IMR-90 (cell line): ENCODE measurements around the gene BTK. TPM values are rescaled to one million over a fixed set of nuclear protein-coding genes. Genes with fewer than 3 reads are reported as not detected.

Source experiments
- ATAC-seq: fragments of 200-7000 bp; cut with Tn5 transposase; 2 replicates; pipeline ENCODE4 v1.9.1; 2020; ENCODE audit warnings: low read depth, mild to moderate bottlenecking, moderate library complexity
- Bru-seq: library from RNA; stranded (reverse); fragments of 400-500 nt; gene quantifications from one replicate; lab custom pipeline; 2021; lab: Mats Ljungman, UMichigan
- BruChase-seq, 2 experiments: library from RNA; stranded (reverse); fragments of 400-500 nt; gene quantifications; one replicate each; lab custom pipeline; 2021; lab: Mats Ljungman, UMichigan
- BruUV-seq: library from RNA; stranded (reverse); fragments of 400-500 nt; replicated peaks from 2 replicates; lab custom pipeline; 2021; lab: Mats Ljungman, UMichigan
- CTCF ChIA-PET: fragments of 300-600 bp; formaldehyde crosslinking; extraction: SDS; loops from one replicate; lab custom pipeline; 2021; ENCODE audit warnings: antibody characterized with exemption; lab: Yijun Ruan, JAX
- POLR2A ChIA-PET: fragments of 300-600 bp; sonication (Branson Sonifier 250); formaldehyde crosslinking; loops from one replicate; lab custom pipeline; 2022; ENCODE audit warnings: antibody characterized with exemption; ENCODE audit not compliant: unreplicated experiment; lab: Charles Lee
- DNase-seq: peaks from one replicate; pipeline ENCODE4 v3.0.0; 2013
- H2AFZ ChIP-seq: replicated peaks from 2 replicates; pipeline ENCODE3; 2013; ENCODE audit warnings: low read length, mild to moderate bottlenecking; ENCODE audit not compliant: poor library complexity
- H2AK5ac ChIP-seq: 2 replicates; pipeline ENCODE4 v1.6.1; 2013; ENCODE audit warnings: low read depth, low read length, inconsistent platforms
- H2AK9ac ChIP-seq: replicated peaks from 2 replicates; pipeline ENCODE3; 2013; ENCODE audit warnings: mild to moderate bottlenecking, low read depth, low read length, moderate library complexity; ENCODE audit not compliant: poor library complexity
- H2BK120ac ChIP-seq: 2 replicates; pipeline ENCODE4 v1.6.1; 2013; ENCODE audit warnings: low read depth, low read length, inconsistent platforms
- H2BK15ac ChIP-seq: 3 replicates; pipeline ENCODE4 v1.6.1; 2013; ENCODE audit warnings: low read depth, low read length, inconsistent platforms
- H2BK20ac ChIP-seq: 2 replicates; pipeline ENCODE4 v1.6.1; 2013; ENCODE audit warnings: low read depth, mild to moderate bottlenecking, inconsistent platforms, low read length, moderate library complexity
- H2BK5ac ChIP-seq: 2 replicates; pipeline ENCODE4 v1.6.1; 2013; ENCODE audit warnings: mild to moderate bottlenecking, low read depth, low read length, inconsistent platforms; ENCODE audit not compliant: poor library complexity, severe bottlenecking
- H3K14ac ChIP-seq: replicated peaks from 2 replicates; pipeline ENCODE4 v1.6.1; 2013; ENCODE audit warnings: low read depth, low read length, inconsistent platforms
- H3K18ac ChIP-seq: 2 replicates; pipeline ENCODE4 v1.6.1; 2013; ENCODE audit warnings: low read depth, low read length, control low read depth
- H3K23ac ChIP-seq: 2 replicates; pipeline ENCODE4 v1.6.1; 2013; ENCODE audit warnings: low read depth, low read length, inconsistent platforms
- H3K27ac ChIP-seq: 2 replicates; pipeline ENCODE4 v1.5.1; 2013; ENCODE audit warnings: mild to moderate bottlenecking, control low read depth, low read length; ENCODE audit not compliant: insufficient read depth
- H3K27me3 ChIP-seq: 2 replicates; pipeline ENCODE4 v1.6.1; 2013; ENCODE audit warnings: low read length; ENCODE audit not compliant: control insufficient read depth, insufficient read depth
- H3K36me3 ChIP-seq: 2 replicates; pipeline ENCODE4 v1.6.1; 2013; ENCODE audit warnings: low read length, mixed read lengths; ENCODE audit not compliant: control insufficient read depth, insufficient read depth
- H3K4ac ChIP-seq: 2 replicates; pipeline ENCODE4 v1.6.1; 2013; ENCODE audit warnings: low read depth, low read length, inconsistent platforms
- H3K4me1 ChIP-seq: 2 replicates; pipeline ENCODE4 v1.6.1; 2013; ENCODE audit warnings: low read length, mixed read lengths; ENCODE audit not compliant: control insufficient read depth, insufficient read depth
- H3K4me2 ChIP-seq: 2 replicates; pipeline ENCODE4 v1.6.1; 2013; ENCODE audit warnings: low read depth, mild to moderate bottlenecking, control low read depth, low read length, moderate library complexity
- H3K4me3 ChIP-seq: 2 replicates; pipeline ENCODE4 v1.5.1; 2013; ENCODE audit warnings: low read depth, mild to moderate bottlenecking, control low read depth, low read length, moderate library complexity; ENCODE audit not compliant: insufficient read depth
- H3K56ac ChIP-seq: 2 replicates; pipeline ENCODE4 v1.6.1; 2013; ENCODE audit warnings: low read length, inconsistent platforms; ENCODE audit not compliant: insufficient read depth; ENCODE audit errors: extremely low read depth
- H3K79me1 ChIP-seq, 2 experiments: 2 replicates each; pipeline ENCODE4 v1.6.1; 2013; ENCODE audit warnings: low read length in 2 of 2, inconsistent platforms in 1 of 2, low read depth in 1 of 2
- H3K9ac ChIP-seq: 2 replicates; pipeline ENCODE4 v1.6.1; 2013; ENCODE audit warnings: low read depth, low read length, control low read depth
- H3K9me1 ChIP-seq: 2 replicates; pipeline ENCODE4 v1.6.1; 2013; ENCODE audit warnings: low read length, inconsistent platforms; ENCODE audit not compliant: insufficient read depth
- H3K9me3 ChIP-seq: 2 replicates; pipeline ENCODE4 v1.6.1; 2013; ENCODE audit warnings: low read length; ENCODE audit not compliant: control insufficient read depth, insufficient read depth
- H4K20me1 ChIP-seq: 2 replicates; pipeline ENCODE4 v1.6.1; 2013; ENCODE audit warnings: low read length, inconsistent platforms; ENCODE audit not compliant: insufficient read depth
- H4K5ac ChIP-seq: 2 replicates; pipeline ENCODE4 v1.6.1; 2013; ENCODE audit warnings: mild to moderate bottlenecking, low read depth, low read length, control low read depth
- H4K8ac ChIP-seq, 2 experiments: 2 replicates each; pipeline ENCODE4 v1.6.1; 2013; ENCODE audit warnings: low read depth in 2 of 2, low read length in 2 of 2, control low read depth in 1 of 2, inconsistent platforms in 1 of 2
- H4K91ac ChIP-seq: 2 replicates; pipeline ENCODE4 v1.6.1; 2013; ENCODE audit warnings: low read depth, low read length, inconsistent platforms; ENCODE audit not compliant: insufficient read depth
- BHLHE40 ChIP-seq: fragments of 150-350 bp; IDR thresholded peaks from 2 replicates; pipeline ENCODE4 v1.6.1; 2016; ENCODE audit warnings: mild to moderate bottlenecking, low read depth, low read length
- CEBPB ChIP-seq: IDR thresholded peaks from 2 replicates; pipeline ENCODE4 v1.6.1; 2012; ENCODE audit warnings: low read depth, low read length, improper control_type of control experiment
- CHD1 ChIP-seq: IDR thresholded peaks from 2 replicates; pipeline ENCODE4 v1.6.1; 2012; ENCODE audit warnings: low read depth, low read length, improper control_type of control experiment
- FOS ChIP-seq: fragments of 150-350 bp; IDR thresholded peaks from 2 replicates; pipeline ENCODE4 v1.6.1; 2016; ENCODE audit warnings: low read depth, low read length
- MAFK ChIP-seq: IDR thresholded peaks from 2 replicates; pipeline ENCODE4 v1.6.1; 2012; ENCODE audit warnings: low read depth, low read length, improper control_type of control experiment
- MAZ ChIP-seq: IDR thresholded peaks from 2 replicates; pipeline ENCODE4 v1.6.1; 2012; ENCODE audit warnings: low read depth, mild to moderate bottlenecking, low read length, improper control_type of control experiment, moderate library complexity, borderline replicate concordance
- NFE2L2 ChIP-seq: fragments of 150-350 bp; IDR thresholded peaks from 2 replicates; pipeline ENCODE4 v1.6.1; 2016; ENCODE audit warnings: low read depth, mild to moderate bottlenecking, low read length
- POLR2A ChIP-seq: IDR thresholded peaks from 2 replicates; pipeline ENCODE4 v1.6.1; 2012; ENCODE audit warnings: mild to moderate bottlenecking, low read depth, low read length
- RAD21 ChIP-seq: IDR thresholded peaks from 2 replicates; pipeline ENCODE4 v1.6.1; 2012; ENCODE audit warnings: low read length, improper control_type of control experiment
- RFX5 ChIP-seq: IDR thresholded peaks from 2 replicates; pipeline ENCODE4 v1.8.0; 2012; ENCODE audit warnings: low read depth, mild to moderate bottlenecking, low read length, moderate library complexity
- SMC3 ChIP-seq: fragments of 150-350 bp; IDR thresholded peaks from 2 replicates; pipeline ENCODE4 v1.6.1; 2016; ENCODE audit warnings: low read depth, mild to moderate bottlenecking, antibody characterized with exemption, low read length, moderate library complexity
- WGBS, 2 experiments: methylation state at CpG; one replicate each; pipeline versions ENCODE4 v1.1.5 to v1.1.7; 2013; ENCODE audit warnings: missing lambda C conversion rate in 2 of 2; ENCODE audit not compliant: insufficient read length in 1 of 2; ENCODE audit errors: extremely low coverage in 2 of 2; 5-methylcytosine and 5-hydroxymethylcytosine counted together
- dilution Hi-C: fragments of 300-500 bp; cut with HindIII; formaldehyde crosslinking; loops from one replicate; pipeline ENCODE4 v1.14.3; 2018; ENCODE audit warnings: low sequenced_read_pairs; ENCODE audit not compliant: unreplicated experiment
- in situ Hi-C: fragments of 300-500 bp; cut with MboI; formaldehyde crosslinking; loops from 3 replicates; pipeline ENCODE4 v1.14.3; 2019; ENCODE audit warnings: low sequenced_read_pairs, inconsistent platforms, mixed read lengths
- intact Hi-C: fragments of 100-400 bp; cut with micrococcal nuclease; formaldehyde crosslinking; loops from 2 replicates; pipeline ENCODE4 v1.10.0; 2022
- long read RNA-seq: library from polyadenylated mRNA; unstranded; transcript quantifications from one replicate; pipeline ENCODE4 v2.0.0, GENCODE V29; 2021; ENCODE audit not compliant: unreplicated experiment
- polyA plus RNA-seq, 3 experiments: library from polyadenylated mRNA; depleted of rRNA; stranded (reverse); fragments of >200 nt; gene quantifications; 2 replicates each; pipeline ENCODE4 v1.2.3, GENCODE V29; 2012; ENCODE audit warnings: low replicate concordance in 1 of 3
- total RNA-seq: library from RNA; depleted of rRNA; stranded (reverse); fragments of >200 nt; gene quantifications from 2 replicates; pipeline ENCODE4 v1.2.3, GENCODE V29; 2012; rRNA removed
- TF ChIP-seq, protein P1 (sequence below): conservative IDR thresholded peaks from 2 replicates; pipeline ENCODE4 v1.5.1; 2012; ENCODE audit warnings: mild to moderate bottlenecking, low read depth, low read length, improper control_type of control experiment
- TF ChIP-seq, protein P2 (sequence below): fragments of 150-350 bp; IDR thresholded peaks from 2 replicates; pipeline ENCODE4 v1.6.1; 2016; ENCODE audit warnings: low read depth, mild to moderate bottlenecking, low read length, moderate library complexity, borderline replicate concordance
- TF ChIP-seq, protein P3 (sequence below): fragments of 150-350 bp; IDR thresholded peaks from 2 replicates; pipeline ENCODE4 v1.6.1; 2017; ENCODE audit warnings: mild to moderate bottlenecking, antibody characterized with exemption, low read length, low read depth

Gene BTK
- total RNA-seq (not detected in 2 replicates), polyA plus RNA-seq (2012; rRNA removed) (not detected in 2 replicates), Bru-seq, nascent RNA (not detected), BruChase-seq, experiment 1, labeled RNA remaining after a 6-hour chase (percentile 2 among the genes with signal in this experiment), BruChase-seq, experiment 2, labeled RNA remaining after a 2-hour chase (not detected)
- 0.22 TPM in 1 of 2 replicates, not detected in the other for polyA plus RNA-seq (2012; cell fraction: cytosol; rRNA removed)
- polyA plus RNA-seq (2012; cell fraction: nucleus; rRNA removed; ENCODE audit: low replicate concordance): 0.03 TPM in 1 of 2 replicates, not detected in the other
- long read RNA-seq: 0 reads

- POLR2A ChIA-PET: no interaction called here
- Histone ChIP-seq H3K14ac (no peak within 1 kb of the TSS), H3K56ac (no peak within 1 kb of the TSS), H3K9ac (no peak within 1 kb of the TSS), H2AFZ (no peak within 1 kb of the TSS), H4K20me1 (no peaks in the 10 kb centered on the region), H2BK20ac (no peak within 1 kb of the TSS), H2BK120ac (no peak within 1 kb of the TSS), H3K4me2 (no peak within 1 kb of the TSS), H4K91ac (no peak within 1 kb of the TSS), H2AK9ac (no peak within 1 kb of the TSS), H3K27me3 (peaks cover 16% of the 10 kb centered on the region), H4K5ac (no peak within 1 kb of the TSS), H3K18ac (no peak within 1 kb of the TSS), H3K36me3 (no peaks in the 10 kb centered on the region), H3K27ac (no peak within 1 kb of the TSS), H2BK5ac (no peak within 1 kb of the TSS), H4K8ac (no peak within 1 kb of the TSS), H2BK15ac (no peak within 1 kb of the TSS), H3K4me1 (no peaks in the 10 kb centered on the region), H3K79me1 (peaks cover 0 to 1% of the 10 kb centered on the region in 2 experiments; a peak in 1 of 4 replicates), H3K23ac (no peak within 1 kb of the TSS), H3K9me1 (peaks cover 4% of the 10 kb centered on the region), H3K9me3 (no peaks in the 10 kb centered on the region), H3K4ac (no peak within 1 kb of the TSS), H3K4me3 (no peak within 1 kb of the TSS), H2AK5ac (no peak within 1 kb of the TSS)
- in situ Hi-C loops (no loop called here), intact Hi-C loops (no loop called here), dilution Hi-C loops (no loop called here)
- no peak for ATAC-seq
- 60% methylated on average over 2 of the region's 9 CpGs; no CpG with 5 or more reads in 1 of the 2 experiments for WGBS, 2 experiments
- no peak for DNase-seq
- CTCF ChIA-PET: no interaction called here
- no TSS peak for BruUV-seq
- TF ChIP-seq FOS (no peak), RAD21 (no peak), SMC3 (no peak), POLR2A (no peak), CHD1 (no peak), MAFK (no peak), MAZ (no peak), NFE2L2 (no peak), RFX5 (no peak), BHLHE40 (no peak), CEBPB (no peak)
- TF ChIP-seq, protein P1, sequence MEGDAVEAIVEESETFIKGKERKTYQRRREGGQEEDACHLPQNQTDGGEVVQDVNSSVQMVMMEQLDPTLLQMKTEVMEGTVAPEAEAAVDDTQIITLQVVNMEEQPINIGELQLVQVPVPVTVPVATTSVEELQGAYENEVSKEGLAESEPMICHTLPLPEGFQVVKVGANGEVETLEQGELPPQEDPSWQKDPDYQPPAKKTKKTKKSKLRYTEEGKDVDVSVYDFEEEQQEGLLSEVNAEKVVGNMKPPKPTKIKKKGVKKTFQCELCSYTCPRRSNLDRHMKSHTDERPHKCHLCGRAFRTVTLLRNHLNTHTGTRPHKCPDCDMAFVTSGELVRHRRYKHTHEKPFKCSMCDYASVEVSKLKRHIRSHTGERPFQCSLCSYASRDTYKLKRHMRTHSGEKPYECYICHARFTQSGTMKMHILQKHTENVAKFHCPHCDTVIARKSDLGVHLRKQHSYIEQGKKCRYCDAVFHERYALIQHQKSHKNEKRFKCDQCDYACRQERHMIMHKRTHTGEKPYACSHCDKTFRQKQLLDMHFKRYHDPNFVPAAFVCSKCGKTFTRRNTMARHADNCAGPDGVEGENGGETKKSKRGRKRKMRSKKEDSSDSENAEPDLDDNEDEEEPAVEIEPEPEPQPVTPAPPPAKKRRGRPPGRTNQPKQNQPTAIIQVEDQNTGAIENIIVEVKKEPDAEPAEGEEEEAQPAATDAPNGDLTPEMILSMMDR: no peak
- TF ChIP-seq, protein P2, sequence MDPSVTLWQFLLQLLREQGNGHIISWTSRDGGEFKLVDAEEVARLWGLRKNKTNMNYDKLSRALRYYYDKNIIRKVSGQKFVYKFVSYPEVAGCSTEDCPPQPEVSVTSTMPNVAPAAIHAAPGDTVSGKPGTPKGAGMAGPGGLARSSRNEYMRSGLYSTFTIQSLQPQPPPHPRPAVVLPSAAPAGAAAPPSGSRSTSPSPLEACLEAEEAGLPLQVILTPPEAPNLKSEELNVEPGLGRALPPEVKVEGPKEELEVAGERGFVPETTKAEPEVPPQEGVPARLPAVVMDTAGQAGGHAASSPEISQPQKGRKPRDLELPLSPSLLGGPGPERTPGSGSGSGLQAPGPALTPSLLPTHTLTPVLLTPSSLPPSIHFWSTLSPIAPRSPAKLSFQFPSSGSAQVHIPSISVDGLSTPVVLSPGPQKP: no peak
- TF ChIP-seq, protein P3, sequence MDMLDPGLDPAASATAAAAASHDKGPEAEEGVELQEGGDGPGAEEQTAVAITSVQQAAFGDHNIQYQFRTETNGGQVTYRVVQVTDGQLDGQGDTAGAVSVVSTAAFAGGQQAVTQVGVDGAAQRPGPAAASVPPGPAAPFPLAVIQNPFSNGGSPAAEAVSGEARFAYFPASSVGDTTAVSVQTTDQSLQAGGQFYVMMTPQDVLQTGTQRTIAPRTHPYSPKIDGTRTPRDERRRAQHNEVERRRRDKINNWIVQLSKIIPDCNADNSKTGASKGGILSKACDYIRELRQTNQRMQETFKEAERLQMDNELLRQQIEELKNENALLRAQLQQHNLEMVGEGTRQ: no peak
These were observed at the start of gene BTK for GRCh38 chrX:101385795-101386541. Gene BTK, minus strand, starts transcription at chrX:101386191. Its CDS starts 10,907 bp downstream, at chrX:101375284.
